Measurements from ENCODE around the gene EIPR1.

DNA sequence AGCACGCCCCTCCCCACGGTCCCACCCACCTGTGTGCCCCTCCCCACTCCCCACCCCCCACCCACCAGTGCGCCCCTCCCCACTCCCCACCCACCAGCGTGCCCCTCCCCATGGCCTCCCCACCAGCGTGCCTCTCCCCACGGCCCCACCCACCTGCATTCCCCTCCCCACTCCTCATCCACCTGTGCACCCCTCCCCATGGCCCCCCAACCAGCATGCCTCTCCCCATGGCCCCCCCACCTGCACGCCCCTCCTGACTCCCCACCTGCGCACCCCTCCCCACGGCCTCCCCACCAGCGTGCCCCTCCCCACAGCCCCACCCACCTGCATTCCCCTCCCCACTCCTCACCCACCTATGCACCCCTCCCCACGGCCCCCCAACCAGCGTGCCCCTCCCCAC lies 190.2 kb downstream of the EIPR1 start:
- TF ChIP-seq, protein P1, sequence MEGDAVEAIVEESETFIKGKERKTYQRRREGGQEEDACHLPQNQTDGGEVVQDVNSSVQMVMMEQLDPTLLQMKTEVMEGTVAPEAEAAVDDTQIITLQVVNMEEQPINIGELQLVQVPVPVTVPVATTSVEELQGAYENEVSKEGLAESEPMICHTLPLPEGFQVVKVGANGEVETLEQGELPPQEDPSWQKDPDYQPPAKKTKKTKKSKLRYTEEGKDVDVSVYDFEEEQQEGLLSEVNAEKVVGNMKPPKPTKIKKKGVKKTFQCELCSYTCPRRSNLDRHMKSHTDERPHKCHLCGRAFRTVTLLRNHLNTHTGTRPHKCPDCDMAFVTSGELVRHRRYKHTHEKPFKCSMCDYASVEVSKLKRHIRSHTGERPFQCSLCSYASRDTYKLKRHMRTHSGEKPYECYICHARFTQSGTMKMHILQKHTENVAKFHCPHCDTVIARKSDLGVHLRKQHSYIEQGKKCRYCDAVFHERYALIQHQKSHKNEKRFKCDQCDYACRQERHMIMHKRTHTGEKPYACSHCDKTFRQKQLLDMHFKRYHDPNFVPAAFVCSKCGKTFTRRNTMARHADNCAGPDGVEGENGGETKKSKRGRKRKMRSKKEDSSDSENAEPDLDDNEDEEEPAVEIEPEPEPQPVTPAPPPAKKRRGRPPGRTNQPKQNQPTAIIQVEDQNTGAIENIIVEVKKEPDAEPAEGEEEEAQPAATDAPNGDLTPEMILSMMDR (IDR thresholded peaks at IDR 0.05) = no peak
- TF ChIP-seq, protein P2, sequence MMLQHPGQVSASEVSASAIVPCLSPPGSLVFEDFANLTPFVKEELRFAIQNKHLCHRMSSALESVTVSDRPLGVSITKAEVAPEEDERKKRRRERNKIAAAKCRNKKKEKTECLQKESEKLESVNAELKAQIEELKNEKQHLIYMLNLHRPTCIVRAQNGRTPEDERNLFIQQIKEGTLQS (CRISPR knock-in tag; conservative IDR thresholded peaks at IDR 0.05) = no peak
- no peak for TF ChIP-seq FOXP1 (CRISPR knock-in tag; IDR thresholded peaks at IDR 0.05; ENCODE audit: borderline replicate concordance)
- TF ChIP-seq, protein P3, sequence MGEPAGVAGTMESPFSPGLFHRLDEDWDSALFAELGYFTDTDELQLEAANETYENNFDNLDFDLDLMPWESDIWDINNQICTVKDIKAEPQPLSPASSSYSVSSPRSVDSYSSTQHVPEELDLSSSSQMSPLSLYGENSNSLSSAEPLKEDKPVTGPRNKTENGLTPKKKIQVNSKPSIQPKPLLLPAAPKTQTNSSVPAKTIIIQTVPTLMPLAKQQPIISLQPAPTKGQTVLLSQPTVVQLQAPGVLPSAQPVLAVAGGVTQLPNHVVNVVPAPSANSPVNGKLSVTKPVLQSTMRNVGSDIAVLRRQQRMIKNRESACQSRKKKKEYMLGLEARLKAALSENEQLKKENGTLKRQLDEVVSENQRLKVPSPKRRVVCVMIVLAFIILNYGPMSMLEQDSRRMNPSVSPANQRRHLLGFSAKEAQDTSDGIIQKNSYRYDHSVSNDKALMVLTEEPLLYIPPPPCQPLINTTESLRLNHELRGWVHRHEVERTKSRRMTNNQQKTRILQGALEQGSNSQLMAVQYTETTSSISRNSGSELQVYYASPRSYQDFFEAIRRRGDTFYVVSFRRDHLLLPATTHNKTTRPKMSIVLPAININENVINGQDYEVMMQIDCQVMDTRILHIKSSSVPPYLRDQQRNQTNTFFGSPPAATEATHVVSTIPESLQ (CRISPR knock-in tag; IDR thresholded peaks at IDR 0.05) = no peak
- TF ChIP-seq, protein P4, sequence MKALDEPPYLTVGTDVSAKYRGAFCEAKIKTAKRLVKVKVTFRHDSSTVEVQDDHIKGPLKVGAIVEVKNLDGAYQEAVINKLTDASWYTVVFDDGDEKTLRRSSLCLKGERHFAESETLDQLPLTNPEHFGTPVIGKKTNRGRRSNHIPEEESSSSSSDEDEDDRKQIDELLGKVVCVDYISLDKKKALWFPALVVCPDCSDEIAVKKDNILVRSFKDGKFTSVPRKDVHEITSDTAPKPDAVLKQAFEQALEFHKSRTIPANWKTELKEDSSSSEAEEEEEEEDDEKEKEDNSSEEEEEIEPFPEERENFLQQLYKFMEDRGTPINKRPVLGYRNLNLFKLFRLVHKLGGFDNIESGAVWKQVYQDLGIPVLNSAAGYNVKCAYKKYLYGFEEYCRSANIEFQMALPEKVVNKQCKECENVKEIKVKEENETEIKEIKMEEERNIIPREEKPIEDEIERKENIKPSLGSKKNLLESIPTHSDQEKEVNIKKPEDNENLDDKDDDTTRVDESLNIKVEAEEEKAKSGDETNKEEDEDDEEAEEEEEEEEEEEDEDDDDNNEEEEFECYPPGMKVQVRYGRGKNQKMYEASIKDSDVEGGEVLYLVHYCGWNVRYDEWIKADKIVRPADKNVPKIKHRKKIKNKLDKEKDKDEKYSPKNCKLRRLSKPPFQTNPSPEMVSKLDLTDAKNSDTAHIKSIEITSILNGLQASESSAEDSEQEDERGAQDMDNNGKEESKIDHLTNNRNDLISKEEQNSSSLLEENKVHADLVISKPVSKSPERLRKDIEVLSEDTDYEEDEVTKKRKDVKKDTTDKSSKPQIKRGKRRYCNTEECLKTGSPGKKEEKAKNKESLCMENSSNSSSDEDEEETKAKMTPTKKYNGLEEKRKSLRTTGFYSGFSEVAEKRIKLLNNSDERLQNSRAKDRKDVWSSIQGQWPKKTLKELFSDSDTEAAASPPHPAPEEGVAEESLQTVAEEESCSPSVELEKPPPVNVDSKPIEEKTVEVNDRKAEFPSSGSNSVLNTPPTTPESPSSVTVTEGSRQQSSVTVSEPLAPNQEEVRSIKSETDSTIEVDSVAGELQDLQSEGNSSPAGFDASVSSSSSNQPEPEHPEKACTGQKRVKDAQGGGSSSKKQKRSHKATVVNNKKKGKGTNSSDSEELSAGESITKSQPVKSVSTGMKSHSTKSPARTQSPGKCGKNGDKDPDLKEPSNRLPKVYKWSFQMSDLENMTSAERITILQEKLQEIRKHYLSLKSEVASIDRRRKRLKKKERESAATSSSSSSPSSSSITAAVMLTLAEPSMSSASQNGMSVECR (CRISPR knock-in tag; IDR thresholded peaks at IDR 0.05; ENCODE audit: borderline replicate concordance) = no peak
- TF ChIP-seq ZNF121 (CRISPR knock-in tag; IDR thresholded peaks at IDR 0.05) = no peak
- TF ChIP-seq, protein P5, sequence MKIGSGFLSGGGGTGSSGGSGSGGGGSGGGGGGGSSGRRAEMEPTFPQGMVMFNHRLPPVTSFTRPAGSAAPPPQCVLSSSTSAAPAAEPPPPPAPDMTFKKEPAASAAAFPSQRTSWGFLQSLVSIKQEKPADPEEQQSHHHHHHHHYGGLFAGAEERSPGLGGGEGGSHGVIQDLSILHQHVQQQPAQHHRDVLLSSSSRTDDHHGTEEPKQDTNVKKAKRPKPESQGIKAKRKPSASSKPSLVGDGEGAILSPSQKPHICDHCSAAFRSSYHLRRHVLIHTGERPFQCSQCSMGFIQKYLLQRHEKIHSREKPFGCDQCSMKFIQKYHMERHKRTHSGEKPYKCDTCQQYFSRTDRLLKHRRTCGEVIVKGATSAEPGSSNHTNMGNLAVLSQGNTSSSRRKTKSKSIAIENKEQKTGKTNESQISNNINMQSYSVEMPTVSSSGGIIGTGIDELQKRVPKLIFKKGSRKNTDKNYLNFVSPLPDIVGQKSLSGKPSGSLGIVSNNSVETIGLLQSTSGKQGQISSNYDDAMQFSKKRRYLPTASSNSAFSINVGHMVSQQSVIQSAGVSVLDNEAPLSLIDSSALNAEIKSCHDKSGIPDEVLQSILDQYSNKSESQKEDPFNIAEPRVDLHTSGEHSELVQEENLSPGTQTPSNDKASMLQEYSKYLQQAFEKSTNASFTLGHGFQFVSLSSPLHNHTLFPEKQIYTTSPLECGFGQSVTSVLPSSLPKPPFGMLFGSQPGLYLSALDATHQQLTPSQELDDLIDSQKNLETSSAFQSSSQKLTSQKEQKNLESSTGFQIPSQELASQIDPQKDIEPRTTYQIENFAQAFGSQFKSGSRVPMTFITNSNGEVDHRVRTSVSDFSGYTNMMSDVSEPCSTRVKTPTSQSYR (CRISPR knock-in tag; IDR thresholded peaks at IDR 0.05) = no peak
- TF ChIP-seq NFE2L1 (CRISPR knock-in tag; IDR thresholded peaks at IDR 0.05) = no peak
- TF ChIP-seq SOX15 (CRISPR knock-in tag; IDR thresholded peaks at IDR 0.05) = no peak
- TF ChIP-seq, protein P6, sequence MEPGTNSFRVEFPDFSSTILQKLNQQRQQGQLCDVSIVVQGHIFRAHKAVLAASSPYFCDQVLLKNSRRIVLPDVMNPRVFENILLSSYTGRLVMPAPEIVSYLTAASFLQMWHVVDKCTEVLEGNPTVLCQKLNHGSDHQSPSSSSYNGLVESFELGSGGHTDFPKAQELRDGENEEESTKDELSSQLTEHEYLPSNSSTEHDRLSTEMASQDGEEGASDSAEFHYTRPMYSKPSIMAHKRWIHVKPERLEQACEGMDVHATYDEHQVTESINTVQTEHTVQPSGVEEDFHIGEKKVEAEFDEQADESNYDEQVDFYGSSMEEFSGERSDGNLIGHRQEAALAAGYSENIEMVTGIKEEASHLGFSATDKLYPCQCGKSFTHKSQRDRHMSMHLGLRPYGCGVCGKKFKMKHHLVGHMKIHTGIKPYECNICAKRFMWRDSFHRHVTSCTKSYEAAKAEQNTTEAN (CRISPR knock-in tag; IDR thresholded peaks at IDR 0.05) = no peak
- TF ChIP-seq, protein P7, sequence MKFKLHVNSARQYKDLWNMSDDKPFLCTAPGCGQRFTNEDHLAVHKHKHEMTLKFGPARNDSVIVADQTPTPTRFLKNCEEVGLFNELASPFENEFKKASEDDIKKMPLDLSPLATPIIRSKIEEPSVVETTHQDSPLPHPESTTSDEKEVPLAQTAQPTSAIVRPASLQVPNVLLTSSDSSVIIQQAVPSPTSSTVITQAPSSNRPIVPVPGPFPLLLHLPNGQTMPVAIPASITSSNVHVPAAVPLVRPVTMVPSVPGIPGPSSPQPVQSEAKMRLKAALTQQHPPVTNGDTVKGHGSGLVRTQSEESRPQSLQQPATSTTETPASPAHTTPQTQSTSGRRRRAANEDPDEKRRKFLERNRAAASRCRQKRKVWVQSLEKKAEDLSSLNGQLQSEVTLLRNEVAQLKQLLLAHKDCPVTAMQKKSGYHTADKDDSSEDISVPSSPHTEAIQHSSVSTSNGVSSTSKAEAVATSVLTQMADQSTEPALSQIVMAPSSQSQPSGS (CRISPR knock-in tag; IDR thresholded peaks at IDR 0.05; ENCODE audit: borderline replicate concordance, low read depth) = no peak
- no peak for TF ChIP-seq CREM (CRISPR knock-in tag; IDR thresholded peaks at IDR 0.05)
- TF ChIP-seq PRRX2 (CRISPR knock-in tag; IDR thresholded peaks at IDR 0.05) = no peak
- TF ChIP-seq TP53 (CRISPR knock-in tag; IDR thresholded peaks at IDR 0.05) = no peak
